ENCODE data around the gene ADAMTSL2.

The ADAMTSL2 gene

DNA sequence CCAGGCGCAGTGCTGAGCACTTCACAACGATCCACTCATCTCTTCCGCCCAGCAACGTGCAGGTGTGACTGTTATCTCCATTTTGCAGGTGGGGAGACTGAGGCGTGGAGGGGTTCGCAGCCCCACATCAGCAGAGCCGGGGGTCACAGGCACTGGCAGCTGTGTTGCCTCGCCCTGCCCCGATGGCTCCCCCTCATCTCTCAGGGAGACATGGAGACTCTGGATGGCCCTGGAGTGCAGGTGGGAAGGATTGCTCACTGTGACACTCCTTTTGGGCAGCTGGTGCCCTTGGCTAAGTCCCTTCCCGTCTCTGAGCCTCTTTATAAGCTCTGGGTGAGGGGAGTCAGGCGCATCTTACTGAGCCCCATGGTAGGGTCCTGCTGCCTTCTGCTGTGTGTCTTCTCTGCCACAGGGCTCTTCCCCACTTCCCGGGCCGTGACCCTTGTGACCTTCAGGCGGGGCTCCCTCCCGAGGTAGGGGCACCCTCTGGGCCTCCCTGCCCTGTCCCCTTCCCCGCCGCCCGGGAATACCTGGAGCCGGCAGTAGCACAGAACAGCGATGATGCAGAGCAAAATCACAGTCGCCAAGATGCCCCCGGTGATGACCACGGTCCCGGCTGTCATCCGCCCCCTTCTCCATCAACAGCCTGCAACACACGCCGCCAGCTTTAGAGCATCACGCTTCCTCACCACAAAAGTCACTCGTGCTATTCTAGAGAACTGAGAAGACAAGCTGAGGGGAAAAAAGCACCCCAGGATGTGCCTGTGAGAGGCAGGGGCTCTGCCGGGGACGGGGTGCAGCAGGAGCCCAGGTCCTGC is 45.3 kb downstream of the ADAMTSL2 start:
- no peak overlapping the region for H3K27ac ChIP-seq (ENCODE audit: low read depth, low read length)

DNA sequence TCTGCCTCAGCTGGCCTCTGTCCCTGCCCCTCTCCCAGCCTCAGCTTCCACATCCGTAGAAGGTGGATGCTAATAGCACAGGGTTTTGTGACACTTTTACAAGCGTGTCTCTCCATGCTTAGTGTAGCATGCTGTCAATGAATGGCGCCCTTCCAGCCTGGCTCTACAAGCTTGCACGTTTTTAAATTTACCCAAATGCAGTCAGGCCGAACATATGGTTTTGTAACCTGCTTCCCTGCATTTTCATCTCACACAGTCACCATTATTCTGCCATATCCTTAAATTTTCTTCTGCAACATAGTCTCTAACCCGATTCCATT is 45.9 kb downstream of the ADAMTSL2 start:
- no peak overlapping the region for H3K4me3 ChIP-seq (ENCODE audit: low read depth, low read length)
- no peak overlapping the region for H3K9ac ChIP-seq (ENCODE audit: low read depth, low read length)
- no peak overlapping the region for H3K27ac ChIP-seq (ENCODE audit: low read depth, low read length)
- H3K9me3 ChIP-seq (ENCODE audit: control insufficient read depth, insufficient read depth, low read length) = no peaks in the 10 kb centered on the region
- H3K27me3 ChIP-seq (ENCODE audit: control insufficient read depth, insufficient read depth, low read length) = no peaks in the 10 kb centered on the region; the same call in 1 of the 2 replicates
- no peaks in the 10 kb centered on the region for H3K36me3 ChIP-seq (ENCODE audit: control insufficient read depth, insufficient read depth, low read length)
- H3K4me1 ChIP-seq (ENCODE audit: control insufficient read depth, insufficient read depth, low read length) = peaks cover 17% of the 10 kb centered on the region

More for the DNA sequence above, 45.3 kb downstream of the ADAMTSL2 start:
- Histone ChIP-seq H3K4me1 (ENCODE audit: control insufficient read depth, insufficient read depth, low read length) (peaks cover 16% of the 10 kb centered on the region), H3K27me3 (ENCODE audit: control insufficient read depth, insufficient read depth, low read length) (no peaks in the 10 kb centered on the region; the same call in 1 of the 2 replicates), H3K9me3 (ENCODE audit: control insufficient read depth, insufficient read depth, low read length) (no peaks in the 10 kb centered on the region), H3K36me3 (ENCODE audit: control insufficient read depth, insufficient read depth, low read length) (no peaks in the 10 kb centered on the region), H3K9ac (ENCODE audit: low read depth, low read length) (no peak overlapping the region), H3K4me3 (ENCODE audit: low read depth, low read length) (no peak overlapping the region)

DNA sequence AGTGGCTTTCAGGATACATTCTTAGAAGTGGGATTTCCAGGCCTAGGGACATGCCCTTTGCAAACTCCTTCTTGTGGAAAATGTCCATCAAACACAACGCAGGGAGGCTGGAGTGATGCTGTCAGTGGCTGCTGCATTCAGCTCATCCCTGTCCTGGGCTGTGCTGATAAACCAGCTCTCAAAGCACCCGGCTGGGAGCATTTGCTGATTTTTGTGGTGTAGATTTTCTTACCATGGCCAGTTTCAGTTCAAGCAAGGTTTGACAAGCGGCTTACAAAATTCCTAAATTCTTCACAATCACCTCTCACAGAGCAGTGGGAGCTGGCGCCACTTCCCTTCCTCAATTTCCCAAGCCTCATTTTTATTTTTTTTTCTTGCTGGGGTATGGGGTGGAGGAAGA is 46.5 kb downstream of the ADAMTSL2 start:
- Histone ChIP-seq H3K36me3 (ENCODE audit: control insufficient read depth, insufficient read depth, low read length) (no peaks in the 10 kb centered on the region), H3K4me3 (ENCODE audit: low read depth, low read length) (no peak overlapping the region), H3K9me3 (ENCODE audit: control insufficient read depth, insufficient read depth, low read length) (no peaks in the 10 kb centered on the region), H3K4me1 (ENCODE audit: control insufficient read depth, insufficient read depth, low read length) (peaks cover 22% of the 10 kb centered on the region), H3K27me3 (ENCODE audit: control insufficient read depth, insufficient read depth, low read length) (no peaks in the 10 kb centered on the region; the same call in 1 of the 2 replicates), H3K9ac (ENCODE audit: low read depth, low read length) (no peak overlapping the region), H3K27ac (ENCODE audit: low read depth, low read length) (no peak overlapping the region)

DNA sequence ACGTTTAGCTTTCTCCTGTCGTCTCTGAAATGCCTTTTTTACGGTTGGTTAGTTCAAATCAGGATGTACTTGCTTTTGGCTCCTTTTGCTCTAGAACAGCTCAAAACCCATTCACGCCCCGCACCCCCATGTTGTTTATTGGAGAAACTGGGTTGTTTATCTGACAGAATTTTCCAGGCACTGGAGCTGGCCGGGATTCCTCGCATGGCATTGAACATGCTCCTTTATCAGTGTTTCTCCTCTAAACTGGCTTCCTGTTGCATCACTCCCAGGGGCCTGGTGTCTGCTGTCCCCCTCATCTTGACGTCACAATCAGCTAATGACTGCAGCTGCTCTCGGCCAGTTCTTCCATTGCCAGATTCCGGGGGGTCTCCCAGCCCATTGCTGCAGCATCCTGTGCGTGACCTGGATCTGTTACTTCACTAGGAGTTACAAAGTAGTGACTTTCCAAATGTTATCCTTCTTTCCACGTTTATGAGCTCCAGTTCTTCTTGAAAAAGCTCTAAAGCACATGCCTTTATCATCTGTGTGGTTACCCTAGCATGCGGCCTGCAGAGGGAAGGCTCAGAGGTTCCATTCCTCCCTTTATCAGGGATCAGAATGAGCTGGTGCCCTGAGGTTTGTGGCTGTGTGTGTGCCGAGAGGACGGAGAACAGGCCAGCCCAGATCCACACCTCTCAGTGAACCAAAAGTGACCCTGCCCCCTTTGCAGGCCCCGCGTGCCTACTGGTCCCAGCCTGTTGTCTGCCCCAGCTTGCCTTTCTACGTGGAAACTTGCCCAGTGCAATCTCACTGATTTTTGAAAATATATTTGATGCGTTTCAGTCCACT is 47.2 kb downstream of the ADAMTSL2 start:
- no peaks in the 10 kb centered on the region; the same call in 1 of the 2 replicates for H3K27me3 ChIP-seq (ENCODE audit: control insufficient read depth, insufficient read depth, low read length)
- H3K9ac ChIP-seq (ENCODE audit: low read depth, low read length) = no peak overlapping the region
- no peaks in the 10 kb centered on the region for H3K9me3 ChIP-seq (ENCODE audit: control insufficient read depth, insufficient read depth, low read length)
- H3K4me3 ChIP-seq (ENCODE audit: low read depth, low read length) = no peak overlapping the region
- no peak overlapping the region for H3K27ac ChIP-seq (ENCODE audit: low read depth, low read length)
- peaks cover 24% of the 10 kb centered on the region for H3K4me1 ChIP-seq (ENCODE audit: control insufficient read depth, insufficient read depth, low read length)
- H3K36me3 ChIP-seq (ENCODE audit: control insufficient read depth, insufficient read depth, low read length) = no peaks in the 10 kb centered on the region

DNA sequence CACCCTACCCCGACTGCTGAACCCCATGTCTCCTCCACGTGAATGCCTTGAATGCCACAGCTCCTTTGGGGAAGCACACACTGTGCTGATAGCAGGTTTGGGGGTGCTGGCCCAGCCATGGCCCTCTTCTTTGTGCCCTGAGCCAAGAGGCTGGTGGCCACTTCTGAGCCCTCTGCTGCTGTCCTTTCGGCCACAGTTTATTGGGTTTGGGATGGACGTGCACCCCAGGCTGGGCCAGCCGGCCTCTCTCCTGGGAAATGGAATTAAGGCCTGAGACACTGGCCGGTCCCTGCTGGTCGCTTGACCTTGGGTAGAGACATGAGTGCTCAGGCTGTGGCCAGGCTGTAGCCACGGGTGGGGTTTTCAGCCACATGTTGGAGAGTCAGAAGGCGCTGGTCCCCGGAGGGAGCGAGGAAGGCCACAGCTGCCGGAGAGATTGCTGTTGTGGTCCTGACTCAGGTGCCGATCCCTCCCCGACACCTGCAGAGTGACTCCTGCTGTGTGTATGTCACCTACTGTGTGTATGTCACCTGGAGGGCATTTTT is 48.1 kb downstream of the ADAMTSL2 start:
- Histone ChIP-seq H3K9me3 (ENCODE audit: control insufficient read depth, insufficient read depth, low read length) (no peaks in the 10 kb centered on the region), H3K9ac (ENCODE audit: low read depth, low read length) (no peak overlapping the region), H3K36me3 (ENCODE audit: control insufficient read depth, insufficient read depth, low read length) (no peaks in the 10 kb centered on the region), H3K27me3 (ENCODE audit: control insufficient read depth, insufficient read depth, low read length) (no peaks in the 10 kb centered on the region; the same call in 1 of the 2 replicates), H3K4me3 (ENCODE audit: low read depth, low read length) (no peak overlapping the region), H3K4me1 (ENCODE audit: control insufficient read depth, insufficient read depth, low read length) (peaks cover 24% of the 10 kb centered on the region), H3K27ac (ENCODE audit: low read depth, low read length) (no peak overlapping the region)

DNA sequence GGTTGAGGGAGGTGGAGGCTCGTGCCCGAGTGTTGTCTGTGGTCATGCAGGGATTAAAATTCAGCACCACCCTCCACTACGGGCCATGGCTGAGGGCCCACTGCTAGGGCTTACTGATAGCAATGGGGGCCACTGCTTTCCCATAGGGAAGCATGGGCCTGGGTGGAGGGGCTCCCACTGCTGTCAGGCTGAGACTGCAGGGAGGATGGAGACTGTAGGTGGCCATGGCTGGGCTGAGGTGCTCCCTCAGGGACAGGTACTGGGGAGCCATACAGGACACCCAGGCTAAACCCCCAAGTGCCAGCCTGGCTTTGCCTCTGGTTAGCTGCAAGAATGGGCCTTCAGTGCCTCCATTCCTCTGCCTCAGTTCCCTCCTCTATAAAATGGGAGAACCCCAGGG is 48.6 kb downstream of the ADAMTSL2 start:
- Histone ChIP-seq H3K9ac (ENCODE audit: low read depth, low read length) (no peak overlapping the region), H3K9me3 (ENCODE audit: control insufficient read depth, insufficient read depth, low read length) (no peaks in the 10 kb centered on the region), H3K4me1 (ENCODE audit: control insufficient read depth, insufficient read depth, low read length) (peaks cover 24% of the 10 kb centered on the region), H3K4me3 (ENCODE audit: low read depth, low read length) (no peak overlapping the region), H3K36me3 (ENCODE audit: control insufficient read depth, insufficient read depth, low read length) (no peaks in the 10 kb centered on the region), H3K27me3 (ENCODE audit: control insufficient read depth, insufficient read depth, low read length) (no peaks in the 10 kb centered on the region; the same call in 1 of the 2 replicates), H3K27ac (ENCODE audit: low read depth, low read length) (no peak overlapping the region)

DNA sequence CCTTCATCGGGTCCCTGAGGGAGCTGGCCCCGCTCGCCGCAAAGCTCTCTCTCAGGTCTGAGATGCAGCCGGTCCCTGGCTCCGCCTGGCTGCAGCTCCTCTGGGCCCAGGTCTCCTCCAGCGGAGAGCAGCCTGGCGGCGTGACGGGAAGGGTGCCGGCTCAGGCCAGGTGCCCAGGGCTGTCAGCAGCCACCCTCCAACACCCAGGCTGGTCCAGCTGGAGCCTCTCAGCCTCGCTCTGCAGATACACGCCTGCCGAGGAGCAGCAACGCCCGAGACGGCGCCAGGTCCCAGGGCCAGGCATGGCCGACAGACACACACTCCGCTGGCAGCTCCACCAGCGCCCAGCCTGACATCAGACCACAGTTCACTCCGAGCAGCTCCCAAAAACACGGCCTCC is 49.1 kb downstream of the ADAMTSL2 start:
- no peak overlapping the region for H3K27ac ChIP-seq (ENCODE audit: low read depth, low read length)
- H3K9me3 ChIP-seq (ENCODE audit: control insufficient read depth, insufficient read depth, low read length) = no peaks in the 10 kb centered on the region
- H3K27me3 ChIP-seq (ENCODE audit: control insufficient read depth, insufficient read depth, low read length) = no peaks in the 10 kb centered on the region; the same call in 1 of the 2 replicates
- H3K9ac ChIP-seq (ENCODE audit: low read depth, low read length) = no peak overlapping the region
- peaks cover 24% of the 10 kb centered on the region for H3K4me1 ChIP-seq (ENCODE audit: control insufficient read depth, insufficient read depth, low read length)
- H3K4me3 ChIP-seq (ENCODE audit: low read depth, low read length) = no peak overlapping the region
- H3K36me3 ChIP-seq (ENCODE audit: control insufficient read depth, insufficient read depth, low read length) = no peaks in the 10 kb centered on the region

DNA sequence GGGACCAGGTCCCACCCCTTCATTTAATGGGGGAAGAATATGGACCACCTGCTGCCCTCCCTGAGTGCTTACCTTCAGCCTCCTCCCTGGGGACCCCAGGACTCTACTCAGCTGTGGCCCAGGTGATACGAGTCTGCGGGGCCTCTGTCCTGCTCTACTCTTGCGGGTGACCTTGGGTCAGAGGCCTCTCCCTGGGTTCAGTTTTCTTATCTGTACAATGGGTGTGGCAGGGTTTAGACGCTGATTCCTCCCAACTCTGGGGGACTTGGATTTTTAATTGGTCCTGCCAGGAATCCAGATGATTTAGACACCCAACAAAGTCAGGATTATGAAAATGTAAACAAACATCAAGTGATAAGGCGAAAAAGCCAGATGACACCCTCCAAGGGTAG is 49.7 kb downstream of the ADAMTSL2 start:
- H3K9me3 ChIP-seq (ENCODE audit: control insufficient read depth, insufficient read depth, low read length) = no peaks in the 10 kb centered on the region
- no peak overlapping the region for H3K27ac ChIP-seq (ENCODE audit: low read depth, low read length)
- H3K36me3 ChIP-seq (ENCODE audit: control insufficient read depth, insufficient read depth, low read length) = no peaks in the 10 kb centered on the region
- no peaks in the 10 kb centered on the region; the same call in 1 of the 2 replicates for H3K27me3 ChIP-seq (ENCODE audit: control insufficient read depth, insufficient read depth, low read length)
- no peak overlapping the region for H3K9ac ChIP-seq (ENCODE audit: low read depth, low read length)
- no peak overlapping the region for H3K4me3 ChIP-seq (ENCODE audit: low read depth, low read length)
- H3K4me1 ChIP-seq (ENCODE audit: control insufficient read depth, insufficient read depth, low read length) = peaks cover 24% of the 10 kb centered on the region

DNA sequence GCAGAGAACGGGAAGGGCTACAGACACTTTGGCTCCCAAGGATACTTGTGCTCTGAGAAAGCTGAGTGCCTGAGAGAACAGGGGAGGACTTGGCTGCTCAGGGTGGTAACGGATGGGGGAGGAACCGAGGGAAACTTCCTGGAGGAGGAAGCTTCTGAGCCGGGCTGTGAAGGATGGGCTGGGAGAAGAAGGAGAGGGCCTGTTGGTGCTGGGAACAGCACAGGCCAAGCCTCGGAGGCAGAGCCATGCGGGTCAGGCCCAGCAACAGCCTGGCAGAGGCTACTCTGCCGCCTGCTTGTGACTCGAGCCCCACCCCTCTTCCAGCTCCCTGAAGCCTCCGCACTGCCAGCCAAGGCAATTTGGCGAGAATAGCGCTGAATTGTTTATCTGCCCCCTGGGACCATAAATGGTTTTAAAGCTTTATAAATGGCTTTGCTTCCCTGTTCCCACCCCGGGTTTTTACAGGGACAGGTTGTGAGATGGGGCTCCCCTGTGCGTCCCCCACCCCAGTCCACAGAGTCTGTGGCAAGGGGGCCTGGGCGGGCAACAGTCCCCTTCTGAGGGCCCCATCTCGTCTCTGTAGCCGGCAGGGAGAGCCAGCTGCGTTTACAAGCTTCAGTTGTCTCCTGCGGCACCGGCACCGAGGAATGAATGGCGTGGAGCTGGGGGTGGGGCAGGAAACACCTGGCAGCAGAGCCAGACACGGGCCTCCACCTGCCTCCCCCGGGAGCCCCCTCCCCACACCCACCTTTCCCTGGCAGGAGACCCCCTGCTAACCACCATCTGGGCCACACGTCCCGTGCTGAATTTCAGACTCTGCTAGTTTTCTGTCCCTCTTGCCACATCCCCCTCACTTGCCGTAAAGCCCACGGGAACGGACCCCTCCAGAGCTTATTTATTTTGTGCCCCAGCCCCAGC is 50.3 kb downstream of the ADAMTSL2 start:
- Histone ChIP-seq H3K27me3 (ENCODE audit: control insufficient read depth, insufficient read depth, low read length) (no peaks in the 10 kb centered on the region; the same call in 1 of the 2 replicates), H3K4me1 (ENCODE audit: control insufficient read depth, insufficient read depth, low read length) (peaks cover 21% of the 10 kb centered on the region), H3K9me3 (ENCODE audit: control insufficient read depth, insufficient read depth, low read length) (no peaks in the 10 kb centered on the region), H3K4me3 (ENCODE audit: low read depth, low read length) (no peak overlapping the region), H3K36me3 (ENCODE audit: control insufficient read depth, insufficient read depth, low read length) (no peaks in the 10 kb centered on the region), H3K27ac (ENCODE audit: low read depth, low read length) (no peak overlapping the region), H3K9ac (ENCODE audit: low read depth, low read length) (no peak overlapping the region)

All from HUES48 (cell line).